MM.1S (cell line): ENCODE data around the gene EIF4E1B.
A peak's percentile ranks its signal among the peaks of the same experiment; 100 is the strongest.
"Not testable (repeated sequence)": the region's sequence is repeated elsewhere in the genome, so short reads cannot be mapped to it uniquely, and the experiment has no call there.

ENCODE experiments used
- DNase-seq: peaks from one replicate; pipeline ENCODE4 v3.0.0-alpha.2; 2015
- H2AFZ ChIP-seq: fragments of 300-600 bp; sonication (generic); 2 replicates; pipeline ENCODE4 v1.6.0; 2016; ENCODE audit warnings: antibody characterized with exemption, low read length
- H3F3A ChIP-seq: fragments of 300-600 bp; sonication (generic); 2 replicates; pipeline ENCODE4 v1.6.1; 2016; ENCODE audit warnings: mild to moderate bottlenecking, antibody characterized with exemption, low read length, moderate library complexity, mixed read lengths; ENCODE audit not compliant: insufficient read depth
- H3K27ac ChIP-seq: fragments of 300-600 bp; sonication (generic); 2 replicates; pipeline ENCODE4 v1.5.1; 2016; ENCODE audit warnings: mild to moderate bottlenecking, low read length
- H3K27me3 ChIP-seq: fragments of 300-600 bp; sonication (generic); replicated peaks from 2 replicates; pipeline ENCODE4 v1.6.0; 2016; ENCODE audit warnings: low read length; ENCODE audit not compliant: insufficient read depth
- H3K36me3 ChIP-seq: fragments of 300-600 bp; sonication (generic); replicated peaks from 2 replicates; pipeline ENCODE4 v1.6.1; 2016; ENCODE audit warnings: mild to moderate bottlenecking, low read length, mixed read lengths; ENCODE audit not compliant: insufficient read depth
- H3K4me1 ChIP-seq: fragments of 300-600 bp; sonication (generic); 2 replicates; pipeline ENCODE4 v1.6.1; 2016; ENCODE audit warnings: low read length, mixed read lengths
- H3K4me2 ChIP-seq: fragments of 300-600 bp; sonication (generic); 2 replicates; pipeline ENCODE4 v1.6.0; 2016; ENCODE audit warnings: low read depth, low read length
- H3K4me3 ChIP-seq: fragments of 300-600 bp; sonication (generic); 2 replicates; pipeline ENCODE4 v1.5.1; 2016; ENCODE audit warnings: low read length, mixed read lengths
- H3K79me2 ChIP-seq: fragments of 300-600 bp; sonication (generic); 2 replicates; pipeline ENCODE4 v1.6.1; 2016; ENCODE audit warnings: mixed run types, low read length, mixed read lengths
- H3K9ac ChIP-seq: fragments of 300-600 bp; sonication (generic); 2 replicates; pipeline ENCODE4 v1.6.1; 2016; ENCODE audit warnings: low read length, mixed read lengths
- H3K9me2 ChIP-seq: fragments of 300-600 bp; sonication (generic); replicated peaks from 2 replicates; pipeline ENCODE4 v1.6.1; 2016; ENCODE audit warnings: mild to moderate bottlenecking, low read length, mixed read lengths; ENCODE audit not compliant: insufficient read depth
- H3K9me3 ChIP-seq: fragments of 300-600 bp; sonication (generic); replicated peaks from 2 replicates; pipeline ENCODE4 v1.6.1; 2016; ENCODE audit warnings: mild to moderate bottlenecking, low read length, mixed read lengths; ENCODE audit not compliant: insufficient read depth
- H4K20me1 ChIP-seq: fragments of 300-600 bp; sonication (generic); 2 replicates; pipeline ENCODE4 v1.6.1; 2016; ENCODE audit warnings: mild to moderate bottlenecking, low read length, moderate library complexity, mixed read lengths; ENCODE audit not compliant: insufficient read depth
- CTCF ChIP-seq: fragments of 300-600 bp; sonication (generic); IDR thresholded peaks from 2 replicates; pipeline ENCODE4 v1.5.1; 2016; ENCODE audit warnings: antibody characterized with exemption, low read length, mixed read lengths
- EZH2 ChIP-seq: fragments of 300-600 bp; sonication (generic); optimal IDR thresholded peaks from 2 replicates; pipeline ENCODE3; 2017; ENCODE audit warnings: low read depth, mild to moderate bottlenecking, antibody characterized with exemption, low read length, mixed read lengths
- EZH2phosphoT487 ChIP-seq: fragments of 300-600 bp; sonication (generic); IDR thresholded peaks from 2 replicates; pipeline ENCODE4 v1.6.1; 2018; ENCODE audit warnings: antibody characterized with exemption, low read length

The EIF4E1B gene

GRCh38 chr5:176596689-176597416, 33.6 kb upstream of the EIF4E1B start:
- Histone ChIP-seq H3K79me2 (no peaks in the 10 kb centered on the region), H3K27ac (no peak overlapping the region), H3K36me3 (peaks cover 5% of the 10 kb centered on the region; the same call in 1 of the 2 replicates), H3K27me3 (no peaks in the 10 kb centered on the region), H3K9me2 (no peaks in the 10 kb centered on the region), H3F3A (peaks cover 13% of the 10 kb centered on the region), H3K4me1 (peaks cover 18% of the 10 kb centered on the region), H3K9ac (no peak overlapping the region), H3K4me3 (no peak overlapping the region), H4K20me1 (no peaks in the 10 kb centered on the region), H3K9me3 (no peaks in the 10 kb centered on the region), H3K4me2 (no peak overlapping the region), H2AFZ (no peak overlapping the region)
- no peak for DNase-seq
- TF ChIP-seq EZH2 (no peak), CTCF (no peak), EZH2phosphoT487 (no peak)

DNA sequence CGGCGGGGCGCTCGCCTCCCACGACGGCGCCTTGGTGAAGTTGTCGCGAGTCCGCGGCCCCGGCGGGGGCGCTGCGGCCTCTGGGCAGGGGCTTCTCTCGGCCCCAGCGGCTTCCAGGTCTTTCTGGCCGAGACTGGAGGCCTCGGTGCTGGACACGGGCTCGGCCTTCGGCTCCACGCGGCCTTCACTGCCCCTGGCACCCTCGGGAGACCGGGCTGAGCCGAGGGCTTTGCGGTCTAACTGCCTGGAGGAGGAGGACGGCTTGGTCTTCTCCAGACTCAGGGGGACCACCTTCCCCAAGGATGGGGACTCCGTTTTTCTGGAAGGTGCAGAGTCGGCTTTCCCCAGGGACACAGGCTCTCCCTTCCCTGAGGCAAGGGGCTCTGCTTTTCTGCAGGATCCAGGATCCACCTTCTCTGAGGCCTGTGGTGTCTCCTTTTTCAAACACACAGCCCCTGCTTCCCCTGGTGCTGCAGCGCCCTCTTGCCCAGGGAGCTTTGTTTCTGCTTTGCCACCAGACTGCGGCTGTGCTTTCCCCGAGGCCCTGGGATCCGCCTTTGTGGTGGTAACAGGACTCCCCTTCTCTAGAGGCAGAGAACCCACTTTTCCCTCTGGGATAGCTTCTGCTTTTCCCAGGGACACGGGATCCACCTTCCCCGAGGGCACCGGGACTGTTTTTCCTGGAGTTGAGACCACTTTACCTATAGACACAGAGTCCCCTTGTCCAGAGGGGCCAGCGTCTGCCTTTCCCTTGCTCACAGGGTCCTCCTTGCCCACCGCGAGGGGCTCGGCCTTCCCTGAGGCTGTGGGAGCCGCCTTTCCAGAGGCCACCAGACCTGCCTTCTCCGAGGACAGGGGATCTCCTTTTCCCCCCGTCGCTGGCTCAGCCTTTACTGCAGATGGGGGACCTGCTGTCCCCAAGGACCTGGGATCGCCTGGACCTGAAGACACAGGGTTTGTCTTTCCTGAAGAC, 32.8 kb upstream of the EIF4E1B start:
- Histone ChIP-seq H3K9me3 (no peaks in the 10 kb centered on the region), H3K4me2 (no peak overlapping the region), H3K9me2 (no peaks in the 10 kb centered on the region), H3F3A (peaks cover 13% of the 10 kb centered on the region), H3K4me3 (no peak overlapping the region), H3K79me2 (no peaks in the 10 kb centered on the region), H3K27me3 (no peaks in the 10 kb centered on the region), H3K36me3 (peaks cover 5% of the 10 kb centered on the region; the same call in 1 of the 2 replicates), H3K27ac (no peak overlapping the region), H4K20me1 (no peaks in the 10 kb centered on the region), H3K4me1 (peaks cover 18% of the 10 kb centered on the region), H2AFZ (no peak overlapping the region), H3K9ac (no peak overlapping the region)
- TF ChIP-seq EZH2: no peak
- no peak for TF ChIP-seq EZH2phosphoT487
- TF ChIP-seq CTCF: no peak
- DNase-seq: no peak

GRCh38 chr5:176599749-176600430, 30.6 kb upstream of the EIF4E1B start:
- not testable (repeated sequence) for H3K9me2 ChIP-seq, H3K79me2 ChIP-seq, H3K9me3 ChIP-seq, H3K36me3 ChIP-seq, H4K20me1 ChIP-seq, H3K27me3 ChIP-seq
- Histone ChIP-seq H3K4me1 (peaks cover 18% of the 10 kb centered on the region), H3F3A (peaks cover 13% of the 10 kb centered on the region), H3K4me3 (peak overlapping the region; percentile 31), H2AFZ (peak overlapping the region; percentile 25; the same call in 1 of the 2 replicates), H3K4me2 (peak overlapping the region; percentile 73), H3K9ac (peak overlapping the region; percentile 42; the same call in 1 of the 2 replicates), H3K27ac (peak overlapping the region; percentile 92)
- DNase-seq: peak; percentile 87
